Measurements from ENCODE around the gene TBX1. TPM values are rescaled to one million over a fixed set of nuclear protein-coding genes. Genes with fewer than 3 reads are reported as not detected.

TBX1 gene
- total and polyA plus RNA-seq, 7 donors = 18.2 to 112 (median 80.8) TPM

- H3K36me3 ChIP-seq (ENCODE audit: insufficient read depth in 1 of 2, low read depth in 1 of 2) = no peaks in the 10 kb centered on the region
- no peak overlapping the region for H3K4me3 ChIP-seq
- no peaks in the 10 kb centered on the region for H3K9me3 ChIP-seq
- peaks cover 0 to 14% (median 5%) of the 10 kb centered on the region in 3 donors for H3K27me3 ChIP-seq (ENCODE audit: insufficient read depth in 3 of 3, low read length in 2 of 3)
- H3K4me1 ChIP-seq = peaks cover 8% of the 10 kb centered on the region
- intact Hi-C loops (cut with DNase I) = no loop called here
- no peak for TF ChIP-seq CTCF (IDR thresholded peaks at IDR 0.05)
- WGBS, 3 donors = 81 to 85% (median 84%) methylated on average over 7 to 9 of the region's 9 CpGs
- ATAC-seq = peak in 1 of 4 donors; percentile 7
- H3K27ac ChIP-seq = no peak overlapping the region
- DNase-seq = peak in 1 of 2 donors; percentile 18
Measured at GRCh38 chr22:19717181-19717580, 43.4 kb upstream of the TBX1 start.

- ATAC-seq = peak; percentile 84 to 92 (median 88)
- Histone ChIP-seq H3K27me3 (ENCODE audit: insufficient read depth in 3 of 3, low read length in 2 of 3) (peaks cover 0 to 21% (median 6%) of the 10 kb centered on the region in 3 donors), H3K27ac (no peak overlapping the region)
Measured at GRCh38 chr22:19717691-19718455, 42.7 kb upstream of the TBX1 start.

GRCh38 chr22:19718456-19719049 lies 42.0 kb upstream of the TBX1 start:
- WGBS, 3 donors = 1% methylated on average over 39 to 70 of the region's 70 CpGs
- Histone ChIP-seq H3K9me3 (no peaks in the 10 kb centered on the region), H3K36me3 (ENCODE audit: insufficient read depth in 1 of 2, low read depth in 1 of 2) (no peaks in the 10 kb centered on the region), H3K27me3 (ENCODE audit: insufficient read depth in 3 of 3, low read length in 2 of 3) (peaks cover 0 to 26% (median 10%) of the 10 kb centered on the region in 3 donors), H3K4me1 (peaks cover 8% of the 10 kb centered on the region), H3K4me3 (peak overlapping the region; percentile 67), H3K27ac (no peak overlapping the region)
- TF ChIP-seq CTCF (IDR thresholded peaks at IDR 0.05) = no peak
- DNase-seq (no peak), ATAC-seq (peak in 2 of 4 donors; percentile 2 to 9)
- intact Hi-C loops (cut with DNase I) = loop anchor here in 1 of 2 donors (2.0 kb wide), 1 partner anchor 40 kb away; no protein-coding TSS in a partner anchor

More at GRCh38 chr22:19717691-19718455, 42.7 kb upstream of the TBX1 start:
- no peaks in the 10 kb centered on the region for H3K9me3 ChIP-seq
- intact Hi-C loops (cut with DNase I) = loop anchor here in 1 of 2 donors (2.0 kb wide), 1 partner anchor 39 kb away; no protein-coding TSS in a partner anchor
- 5 to 18% (median 10%) methylated on average over 36 to 96 of the region's 96 CpGs for WGBS, 3 donors
- peak; percentile 84 to 88 for DNase-seq
- H3K4me1 ChIP-seq = peaks cover 8% of the 10 kb centered on the region
- no peaks in the 10 kb centered on the region for H3K36me3 ChIP-seq (ENCODE audit: insufficient read depth in 1 of 2, low read depth in 1 of 2)
- H3K4me3 ChIP-seq = peak overlapping the region; percentile 67
- TF ChIP-seq CTCF (IDR thresholded peaks at IDR 0.05) = peak; percentile 99

- Histone ChIP-seq H3K4me1 (peaks cover 5% of the 10 kb centered on the region), H3K27ac (peak overlapping the region; percentile 15), H3K4me3 (peak overlapping the region; percentile 67), H3K9me3 (no peaks in the 10 kb centered on the region), H3K36me3 (ENCODE audit: insufficient read depth in 1 of 2, low read depth in 1 of 2) (no peaks in the 10 kb centered on the region), H3K27me3 (ENCODE audit: insufficient read depth in 3 of 3, low read length in 2 of 3) (peaks cover 0 to 30% (median 10%) of the 10 kb centered on the region in 3 donors)
- DNase-seq (no peak), ATAC-seq (peak in 3 of 4 donors; percentile 15 to 16 (median 15))
- intact Hi-C loops (cut with DNase I) = loop anchor here in 1 of 2 donors (2.0 kb wide), 1 partner anchor 40 kb away; no protein-coding TSS in a partner anchor
- TF ChIP-seq CTCF (IDR thresholded peaks at IDR 0.05) = no peak
- 17 to 24% (median 22%) methylated on average over 19 to 31 of the region's 31 CpGs for WGBS, 3 donors
Measured at GRCh38 chr22:19719050-19719482, 41.5 kb upstream of the TBX1 start.
